Upper lobe of left lung (tissue), 4 donors: Measurements from ENCODE around the gene DEPDC5.

ENCODE experiments used
- POLR2A ChIP-seq, 4 donors: fragments of 450-650 bp; IDR thresholded peaks; one replicate each; pipeline ENCODE4 v1.5.1; 2016 to 2017; ENCODE audit warnings: antibody characterized with exemption in 4 of 4, mild to moderate bottlenecking in 2 of 4
- POLR2AphosphoS5 ChIP-seq, 2 donors: sonication (generic); formaldehyde crosslinking; IDR thresholded peaks; one replicate each; pipeline ENCODE4 v1.5.1; 2017; ENCODE audit warnings: antibody characterized with exemption in 2 of 2
- TF ChIP-seq, protein P1 (sequence below), 6 experiments: fragments of 450-650 bp in 4 of 6; fragments of 200-600 bp in 2 of 6; sonication (generic) in 2 of 6; IDR thresholded peaks; one replicate each; pipeline ENCODE4 v1.5.1; 2016 to 2019; ENCODE audit warnings: antibody characterized with exemption in 6 of 6

DNA sequence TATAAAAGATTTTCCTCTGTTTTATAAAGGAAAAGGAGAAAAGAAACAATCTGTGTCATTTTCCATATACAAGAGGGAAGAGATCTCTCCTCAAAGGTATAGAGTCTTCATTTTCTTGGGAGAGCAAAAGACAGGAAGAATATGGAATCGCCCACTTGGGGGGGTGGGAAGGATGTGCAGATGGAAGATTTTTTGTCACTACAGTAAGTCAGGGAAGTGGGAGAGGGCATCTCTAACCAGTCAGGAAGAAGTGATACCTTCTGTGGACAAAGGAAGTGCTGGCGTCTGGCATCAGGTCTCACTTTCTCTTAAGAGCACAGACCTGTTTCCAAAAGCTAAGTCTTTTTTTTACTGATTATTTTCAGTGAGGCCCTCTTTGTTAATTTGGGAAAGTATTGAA, 5.3 kb upstream of the DEPDC5 start:
- TF ChIP-seq, protein P1, sequence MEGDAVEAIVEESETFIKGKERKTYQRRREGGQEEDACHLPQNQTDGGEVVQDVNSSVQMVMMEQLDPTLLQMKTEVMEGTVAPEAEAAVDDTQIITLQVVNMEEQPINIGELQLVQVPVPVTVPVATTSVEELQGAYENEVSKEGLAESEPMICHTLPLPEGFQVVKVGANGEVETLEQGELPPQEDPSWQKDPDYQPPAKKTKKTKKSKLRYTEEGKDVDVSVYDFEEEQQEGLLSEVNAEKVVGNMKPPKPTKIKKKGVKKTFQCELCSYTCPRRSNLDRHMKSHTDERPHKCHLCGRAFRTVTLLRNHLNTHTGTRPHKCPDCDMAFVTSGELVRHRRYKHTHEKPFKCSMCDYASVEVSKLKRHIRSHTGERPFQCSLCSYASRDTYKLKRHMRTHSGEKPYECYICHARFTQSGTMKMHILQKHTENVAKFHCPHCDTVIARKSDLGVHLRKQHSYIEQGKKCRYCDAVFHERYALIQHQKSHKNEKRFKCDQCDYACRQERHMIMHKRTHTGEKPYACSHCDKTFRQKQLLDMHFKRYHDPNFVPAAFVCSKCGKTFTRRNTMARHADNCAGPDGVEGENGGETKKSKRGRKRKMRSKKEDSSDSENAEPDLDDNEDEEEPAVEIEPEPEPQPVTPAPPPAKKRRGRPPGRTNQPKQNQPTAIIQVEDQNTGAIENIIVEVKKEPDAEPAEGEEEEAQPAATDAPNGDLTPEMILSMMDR (IDR thresholded peaks at IDR 0.05): no peak
- TF ChIP-seq POLR2A (IDR thresholded peaks at IDR 0.05) (no peak), POLR2AphosphoS5 (IDR thresholded peaks at IDR 0.05) (no peak)
